Right ventricle myocardium superior (tissue), 1 donor: ENCODE measurements around the gene ADCY10. TPM values are rescaled to one million over a fixed set of nuclear protein-coding genes. Genes with fewer than 3 reads are reported as not detected.

Experiments used
- ATAC-seq: fragments of 200-7000 bp; cut with Tn5 transposase; one replicate; pipeline ENCODE4 v1.9.1; 2020; ENCODE audit warnings: mild to moderate bottlenecking; ENCODE audit not compliant: poor library complexity
- DNase-seq: peaks from one replicate; pipeline ENCODE4 v3.0.0-alpha.2; 2020
- intact Hi-C: fragments of 100-400 bp; cut with DNase I; formaldehyde crosslinking; loops from one replicate; pipeline ENCODE4 v1.11.2; 2022
- long read RNA-seq: library from polyadenylated mRNA; unstranded; transcript quantifications from one replicate; pipeline ENCODE4 v2.0.0, GENCODE V29; 2021
- total RNA-seq: library from RNA; stranded (reverse); fragmentation: NEBNext Ultra II Directional; extraction: Animal tissue kit (Norgen Biotek cat#: 25700); gene quantifications from one replicate; pipeline ENCODE4 v1.2.1, GENCODE V29; 2021
- donor health status: DM: no; HTN: yes; CAD: no; lungs with severe emphysema.

ADCY10 gene, protein sequence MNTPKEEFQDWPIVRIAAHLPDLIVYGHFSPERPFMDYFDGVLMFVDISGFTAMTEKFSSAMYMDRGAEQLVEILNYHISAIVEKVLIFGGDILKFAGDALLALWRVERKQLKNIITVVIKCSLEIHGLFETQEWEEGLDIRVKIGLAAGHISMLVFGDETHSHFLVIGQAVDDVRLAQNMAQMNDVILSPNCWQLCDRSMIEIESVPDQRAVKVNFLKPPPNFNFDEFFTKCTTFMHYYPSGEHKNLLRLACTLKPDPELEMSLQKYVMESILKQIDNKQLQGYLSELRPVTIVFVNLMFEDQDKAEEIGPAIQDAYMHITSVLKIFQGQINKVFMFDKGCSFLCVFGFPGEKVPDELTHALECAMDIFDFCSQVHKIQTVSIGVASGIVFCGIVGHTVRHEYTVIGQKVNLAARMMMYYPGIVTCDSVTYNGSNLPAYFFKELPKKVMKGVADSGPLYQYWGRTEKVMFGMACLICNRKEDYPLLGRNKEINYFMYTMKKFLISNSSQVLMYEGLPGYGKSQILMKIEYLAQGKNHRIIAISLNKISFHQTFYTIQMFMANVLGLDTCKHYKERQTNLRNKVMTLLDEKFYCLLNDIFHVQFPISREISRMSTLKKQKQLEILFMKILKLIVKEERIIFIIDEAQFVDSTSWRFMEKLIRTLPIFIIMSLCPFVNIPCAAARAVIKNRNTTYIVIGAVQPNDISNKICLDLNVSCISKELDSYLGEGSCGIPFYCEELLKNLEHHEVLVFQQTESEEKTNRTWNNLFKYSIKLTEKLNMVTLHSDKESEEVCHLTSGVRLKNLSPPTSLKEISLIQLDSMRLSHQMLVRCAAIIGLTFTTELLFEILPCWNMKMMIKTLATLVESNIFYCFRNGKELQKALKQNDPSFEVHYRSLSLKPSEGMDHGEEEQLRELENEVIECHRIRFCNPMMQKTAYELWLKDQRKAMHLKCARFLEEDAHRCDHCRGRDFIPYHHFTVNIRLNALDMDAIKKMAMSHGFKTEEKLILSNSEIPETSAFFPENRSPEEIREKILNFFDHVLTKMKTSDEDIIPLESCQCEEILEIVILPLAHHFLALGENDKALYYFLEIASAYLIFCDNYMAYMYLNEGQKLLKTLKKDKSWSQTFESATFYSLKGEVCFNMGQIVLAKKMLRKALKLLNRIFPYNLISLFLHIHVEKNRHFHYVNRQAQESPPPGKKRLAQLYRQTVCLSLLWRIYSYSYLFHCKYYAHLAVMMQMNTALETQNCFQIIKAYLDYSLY (N-terminal part only)
- total RNA-seq, result 0.05 TPM
- long read RNA-seq, result 0 reads

DNA sequence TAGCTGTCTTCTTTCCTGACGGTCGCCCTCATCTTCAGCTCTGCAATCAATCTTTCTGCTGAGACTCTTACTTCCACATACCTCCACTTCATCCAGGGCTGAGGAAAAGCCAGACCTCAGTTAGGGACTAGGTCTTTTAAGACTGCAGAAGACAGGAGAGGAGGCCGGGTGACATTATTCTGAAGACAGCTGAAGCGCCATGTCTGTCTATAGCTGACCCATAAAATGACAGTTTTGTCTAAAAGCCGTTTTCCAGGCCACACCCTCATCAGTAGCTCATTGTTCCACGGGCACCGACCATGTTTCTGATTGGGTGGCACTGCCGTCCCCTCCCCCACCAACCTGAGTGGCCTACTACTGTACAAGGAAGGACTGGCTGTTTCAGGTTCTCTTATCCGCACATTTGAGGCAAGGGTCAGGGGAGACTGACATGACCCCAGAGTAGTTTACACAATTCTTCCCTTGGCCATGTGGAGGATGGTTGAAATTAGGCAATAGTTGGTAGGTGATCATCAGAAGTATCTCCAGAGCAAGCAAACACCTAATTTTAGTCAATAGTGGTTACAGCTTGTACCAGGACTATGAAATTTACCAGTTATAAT lies at the start of gene ADCY10:
ADCY10 (minus strand) TSS at position 240 of the 602 bp plus-strand sequence. CDS start 8,994 bp downstream, outside the sequence.
- ATAC-seq (no peak), DNase-seq (no peak)
- intact Hi-C loops, result no loop called here

GRCh38 chr1:167957710-167958109 lies 43.8 kb upstream of the ADCY10 start:
- ATAC-seq (no peak), DNase-seq (no peak)
- intact Hi-C loops, result no loop called here

- DNase-seq (no peak), ATAC-seq (no peak)
- intact Hi-C loops, result no loop called here
These were observed 42.0 kb upstream of the ADCY10 start for GRCh38 chr1:167955915-167956314.

DNA sequence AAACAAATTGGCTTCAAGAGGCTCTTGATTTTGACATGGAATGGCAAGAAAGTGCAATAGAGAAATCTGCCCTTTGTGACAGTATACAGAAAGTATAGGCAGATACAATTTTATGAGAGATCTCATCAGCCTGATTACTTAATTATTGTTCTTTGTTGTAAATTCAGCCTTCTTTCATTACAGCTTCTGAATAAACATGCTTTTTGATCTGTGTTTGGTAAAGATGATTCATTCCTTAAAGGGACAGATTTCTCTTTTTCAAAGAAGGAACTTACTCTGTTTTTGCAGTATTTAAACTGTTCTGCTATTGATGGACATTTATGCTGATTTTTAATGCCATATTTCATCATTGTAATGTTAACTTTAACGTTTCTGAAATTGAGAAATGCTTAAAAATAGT lies 36.6 kb upstream of the ADCY10 start:
- ATAC-seq (no peak), DNase-seq (no peak)
- intact Hi-C loops, result no loop called here

DNA sequence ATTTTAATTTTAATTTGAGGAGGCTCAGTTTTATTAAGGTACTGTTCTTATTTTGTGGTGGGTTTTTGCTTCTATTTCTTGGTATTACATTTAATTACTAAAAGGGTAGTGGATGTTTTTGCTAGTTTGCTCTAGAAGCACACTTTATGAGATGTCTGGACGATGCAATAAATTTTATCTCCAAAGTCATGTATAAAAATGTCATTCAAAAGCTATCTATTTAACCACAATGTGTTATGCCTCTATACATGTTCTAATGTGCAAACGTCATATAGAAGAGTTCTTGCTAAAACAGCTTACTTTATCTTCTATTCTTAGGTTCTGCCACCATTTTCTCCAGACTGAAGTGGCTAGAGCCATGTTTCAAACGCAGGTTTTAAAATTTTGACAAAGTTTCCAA lies 35.9 kb upstream of the ADCY10 start:
- ATAC-seq (no peak), DNase-seq (no peak)
- intact Hi-C loops, result no loop called here

GRCh38 chr1:167947733-167948132 lies 33.8 kb upstream of the ADCY10 start:
- DNase-seq (no peak), ATAC-seq (no peak)
- intact Hi-C loops, result no loop called here

- ATAC-seq, result no peak
These were observed 29.6 kb upstream of the ADCY10 start for GRCh38 chr1:167943541-167943940.

DNA sequence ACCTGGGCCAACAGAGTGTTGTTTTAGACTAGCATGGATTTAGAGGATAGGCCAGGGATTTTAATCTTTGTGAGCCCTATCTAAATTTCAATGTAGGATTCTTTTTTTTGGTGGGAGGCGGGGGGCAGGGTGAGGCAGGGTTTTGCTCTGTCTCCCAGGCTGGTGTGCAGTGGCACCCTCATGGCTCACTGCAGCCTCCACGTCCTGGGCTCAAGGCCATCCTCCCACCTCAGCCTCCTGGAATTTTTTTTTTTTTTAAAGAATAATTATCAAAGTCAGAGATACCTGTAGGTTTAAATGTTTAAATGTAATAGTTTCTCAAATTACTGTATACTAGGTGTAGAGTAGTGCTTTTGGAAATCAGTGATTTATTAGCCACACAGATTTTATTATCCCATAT lies 26.3 kb upstream of the ADCY10 start:
- intact Hi-C loops, result no loop called here
- DNase-seq (no peak), ATAC-seq (no peak)

More at GRCh38 chr1:167943541-167943940, 29.6 kb upstream of the ADCY10 start:
- DNase-seq, result no peak
- intact Hi-C loops, result no loop called here

GRCh38 chr1:167938080-167938636 lies 24.2 kb upstream of the ADCY10 start:
- intact Hi-C loops, result no loop called here
- DNase-seq, result no peak

GRCh38 chr1:167937709-167938010 lies 23.7 kb upstream of the ADCY10 start:
- ATAC-seq, result no peak
- intact Hi-C loops, result no loop called here
- DNase-seq, result no peak

More at GRCh38 chr1:167938080-167938636, 24.2 kb upstream of the ADCY10 start:
- no peak for ATAC-seq

DNA sequence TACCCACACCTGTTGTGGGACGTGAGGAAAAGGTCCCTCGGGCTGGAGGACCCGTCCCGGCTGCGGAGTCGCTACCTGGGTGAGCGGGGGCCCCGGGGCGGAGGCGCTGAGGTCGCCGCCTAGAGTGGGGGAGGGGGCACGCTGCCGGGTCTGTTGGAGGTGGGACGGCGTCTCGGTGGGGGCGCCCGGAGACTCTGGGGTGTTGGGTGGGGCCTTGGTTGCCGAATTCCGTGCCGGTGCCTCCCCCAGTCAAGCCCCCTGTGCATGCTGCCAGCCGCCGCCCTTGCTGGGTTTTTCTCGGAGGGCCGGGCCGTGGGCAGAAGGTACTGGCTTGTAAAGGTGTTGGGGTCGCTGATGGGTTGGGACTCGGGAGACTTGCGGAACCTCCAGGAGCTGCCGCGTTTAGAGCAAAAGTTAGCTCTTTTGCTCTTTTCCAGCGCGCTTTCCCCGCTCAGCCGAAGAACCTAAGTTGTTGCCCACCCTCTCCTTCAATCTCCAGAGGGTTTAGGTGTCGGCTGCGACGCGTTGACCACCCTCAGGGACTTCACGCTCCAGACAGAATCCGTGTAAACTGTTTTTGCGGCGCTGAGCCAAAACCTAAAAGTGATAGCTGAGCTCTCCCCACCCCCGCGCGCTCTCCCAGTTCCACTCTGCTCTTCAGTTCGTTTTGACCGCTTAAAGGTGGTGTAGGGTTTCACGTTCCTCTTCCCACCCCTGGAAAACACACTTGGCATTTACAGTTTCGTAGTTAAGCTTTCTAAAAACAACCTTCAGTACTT lies 23.2 kb upstream of the ADCY10 start, which contains the start of gene MPC2:
MPC2 (minus strand) TSS at position 143 of the 779 bp plus-strand sequence. CDS start 1,231 bp downstream, outside the sequence.
- intact Hi-C loops, result no loop called here
- DNase-seq, result peak; percentile 84
- peak; percentile 53 for ATAC-seq

DNA sequence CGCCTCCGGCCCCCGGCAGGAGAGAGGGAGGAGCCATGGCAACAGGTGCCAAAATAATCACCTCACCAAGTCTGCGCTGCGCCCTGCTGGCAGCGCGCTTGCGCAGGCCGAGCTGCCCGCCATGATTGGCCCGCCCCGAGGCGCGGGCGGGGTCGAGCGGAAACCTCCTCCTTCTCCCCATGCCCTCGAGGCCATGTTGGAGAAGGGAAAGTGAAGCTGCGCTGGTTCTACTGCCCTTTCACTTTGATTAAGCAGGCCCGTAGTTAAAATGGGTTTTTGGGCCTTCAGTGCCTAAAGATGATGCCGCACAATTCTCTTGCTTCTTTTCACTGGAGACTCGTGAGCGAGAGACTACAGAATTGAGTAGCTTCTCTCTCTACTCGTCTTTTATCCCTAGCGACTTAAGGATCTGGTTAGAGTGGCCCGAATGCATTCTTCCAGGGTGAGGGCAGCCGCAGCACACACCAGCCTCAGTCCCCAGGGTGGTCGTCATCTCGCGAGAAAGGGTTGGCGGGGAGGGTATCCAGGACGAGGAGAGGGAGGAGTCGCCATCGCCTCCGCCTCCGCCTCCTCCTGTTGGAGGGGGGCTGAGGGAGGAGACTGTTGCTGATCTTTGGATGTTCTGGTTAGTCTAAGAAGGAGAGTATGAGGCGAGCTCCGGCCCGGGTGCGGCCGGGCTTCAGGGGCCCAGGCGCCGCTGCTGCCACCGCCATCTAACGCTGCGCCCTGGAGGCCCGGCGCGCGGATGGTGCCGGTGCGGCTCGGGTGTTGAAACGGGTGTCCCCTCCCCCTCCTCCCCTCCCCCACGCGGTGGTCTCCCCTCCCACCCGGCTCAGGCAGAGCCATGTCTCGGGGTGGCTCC lies 22.4 kb upstream of the ADCY10 start, which contains the start of gene DCAF6:
DCAF6 (plus strand) TSS at position 616 of the 862 bp plus-strand sequence; CDS start at position 845, 229 bp downstream.
- ATAC-seq, result peak; percentile 93
- DNase-seq, result peak; percentile 97
- intact Hi-C loops, result no loop called here

GRCh38 chr1:167935216-167936067 lies 21.5 kb upstream of the ADCY10 start:
- intact Hi-C loops, result no loop called here
- peak; percentile 11 for ATAC-seq

DNA sequence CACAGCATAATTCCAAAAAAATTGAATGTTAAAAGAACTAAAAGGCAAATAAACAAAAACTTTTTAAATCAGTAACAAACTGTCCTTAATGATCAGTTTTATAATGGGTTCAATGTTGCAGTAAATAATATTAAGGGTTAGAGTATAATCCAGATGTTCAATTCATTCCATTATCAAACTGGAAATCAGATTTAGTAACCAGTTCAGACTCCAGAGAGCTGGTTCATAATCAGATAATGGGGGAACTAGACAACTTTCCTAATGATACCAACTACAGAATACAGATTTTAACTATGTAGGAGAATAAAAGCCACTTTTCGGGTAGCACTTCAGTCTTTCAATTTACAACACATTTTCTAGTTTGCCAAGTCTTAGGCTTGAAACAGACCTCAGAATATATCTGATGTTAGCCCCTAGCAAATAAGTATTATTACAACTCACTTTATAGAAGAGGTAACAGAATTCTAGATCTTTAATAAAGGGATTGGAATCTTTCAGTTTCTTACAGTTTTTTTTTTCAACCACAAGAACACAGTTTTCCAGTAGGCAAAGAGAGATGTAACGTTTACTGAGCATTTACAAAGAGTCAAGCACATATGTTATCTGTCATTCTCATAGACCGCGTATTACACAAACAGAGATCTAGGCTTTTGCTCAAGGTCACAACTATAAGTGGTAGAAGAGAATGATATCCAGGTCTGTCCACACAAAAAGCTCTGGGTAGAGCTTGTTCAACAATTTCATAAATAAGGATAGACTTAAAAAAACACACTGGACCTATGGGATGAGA lies 20.7 kb upstream of the ADCY10 start:
- DNase-seq, result no peak
- intact Hi-C loops, result no loop called here
- ATAC-seq, result no peak

More at GRCh38 chr1:167935216-167936067, 21.5 kb upstream of the ADCY10 start:
- DNase-seq, result peak; percentile 37

- intact Hi-C loops, result no loop called here
- no peak for ATAC-seq
- no peak for DNase-seq
These were observed 19.9 kb upstream of the ADCY10 start for GRCh38 chr1:167933788-167934187.
